RWPE1 (cell line): ENCODE measurements around the gene SON.
"Not testable (repeated sequence)": the region's sequence is repeated elsewhere in the genome, so short reads cannot be mapped to it uniquely, and the experiment has no call there.

ENCODE experiments used
- CTCF ChIA-PET: fragments of 350-600 bp; sonication (Branson Sonifier 250); formaldehyde crosslinking; extraction: SDS; loops from one replicate; lab custom pipeline; 2021; lab: Yijun Ruan, JAX
- POLR2A ChIA-PET: fragments of 400-600 bp; formaldehyde crosslinking; extraction: SDS; loops from one replicate; lab custom pipeline; 2020; ENCODE audit warnings: antibody characterized with exemption; ENCODE audit not compliant: low non-redundant PET; lab: Yijun Ruan, JAX
- DNase-seq: peaks from one replicate; pipeline ENCODE4 v3.0.0; 2012; ENCODE audit warnings: low spot score
- H3K27ac ChIP-seq: fragments of 450-650 bp; 2 replicates; pipeline ENCODE4 v1.5.1; 2017
- TF ChIP-seq, protein P1 (sequence below): fragments of 450-650 bp; conservative IDR thresholded peaks from 2 replicates; pipeline ENCODE4 v1.5.1; 2017; ENCODE audit warnings: low read depth, mild to moderate bottlenecking

Gene SON

DNA sequence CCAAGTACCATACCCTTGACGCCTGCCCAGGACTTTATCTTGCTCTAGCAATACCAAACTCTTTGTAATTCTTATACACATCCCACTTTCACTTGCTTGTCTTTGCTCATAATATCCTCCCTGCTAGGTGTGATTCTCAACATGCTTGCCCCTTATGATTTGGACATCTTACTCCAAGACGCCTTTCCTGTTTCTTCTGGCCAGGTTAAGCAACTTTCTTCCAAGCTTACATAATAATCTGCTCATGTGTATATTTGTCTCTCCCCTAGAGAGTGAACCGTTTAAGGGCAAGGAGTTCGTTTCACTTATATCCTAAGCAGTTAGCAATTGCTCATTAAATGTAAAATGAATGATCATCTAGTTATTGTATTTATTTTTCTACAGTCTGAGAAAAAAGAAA lies 76.9 kb downstream of the SON start:
- DNase-seq, result no peak
- ChIA-PET CTCF (no interaction called here), POLR2A (interaction anchor here (0.6 kb wide), 1 partner anchor 9 kb away, joined by 3 read pairs; no protein-coding TSS in a partner anchor)
- no peak overlapping the region for H3K27ac ChIP-seq
- TF ChIP-seq, protein P1, sequence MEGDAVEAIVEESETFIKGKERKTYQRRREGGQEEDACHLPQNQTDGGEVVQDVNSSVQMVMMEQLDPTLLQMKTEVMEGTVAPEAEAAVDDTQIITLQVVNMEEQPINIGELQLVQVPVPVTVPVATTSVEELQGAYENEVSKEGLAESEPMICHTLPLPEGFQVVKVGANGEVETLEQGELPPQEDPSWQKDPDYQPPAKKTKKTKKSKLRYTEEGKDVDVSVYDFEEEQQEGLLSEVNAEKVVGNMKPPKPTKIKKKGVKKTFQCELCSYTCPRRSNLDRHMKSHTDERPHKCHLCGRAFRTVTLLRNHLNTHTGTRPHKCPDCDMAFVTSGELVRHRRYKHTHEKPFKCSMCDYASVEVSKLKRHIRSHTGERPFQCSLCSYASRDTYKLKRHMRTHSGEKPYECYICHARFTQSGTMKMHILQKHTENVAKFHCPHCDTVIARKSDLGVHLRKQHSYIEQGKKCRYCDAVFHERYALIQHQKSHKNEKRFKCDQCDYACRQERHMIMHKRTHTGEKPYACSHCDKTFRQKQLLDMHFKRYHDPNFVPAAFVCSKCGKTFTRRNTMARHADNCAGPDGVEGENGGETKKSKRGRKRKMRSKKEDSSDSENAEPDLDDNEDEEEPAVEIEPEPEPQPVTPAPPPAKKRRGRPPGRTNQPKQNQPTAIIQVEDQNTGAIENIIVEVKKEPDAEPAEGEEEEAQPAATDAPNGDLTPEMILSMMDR, result no peak

DNA sequence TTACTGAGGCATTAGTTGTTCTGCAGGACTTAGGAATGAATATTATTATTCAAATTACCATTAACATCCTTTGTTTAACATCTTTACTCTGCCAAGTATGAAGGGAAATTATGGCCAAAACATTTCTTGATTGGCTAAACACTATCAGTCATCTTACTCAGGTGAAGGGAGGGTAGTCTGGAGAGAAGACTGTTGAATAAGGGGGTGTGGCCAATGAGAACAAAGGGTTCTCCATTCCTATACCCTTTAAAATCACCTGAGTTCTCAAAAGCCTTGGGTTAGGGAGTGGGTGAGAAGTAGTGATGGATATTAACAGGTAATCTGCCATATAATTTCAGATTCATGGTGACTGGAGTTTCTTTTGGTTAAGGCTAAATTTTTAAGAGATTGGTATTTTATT lies 79.4 kb downstream of the SON start:
- POLR2A ChIA-PET, result no interaction called here
- TF ChIP-seq, protein P1, result no peak
- no peak for DNase-seq
- no peak overlapping the region for H3K27ac ChIP-seq
- CTCF ChIA-PET, result no interaction called here

DNA sequence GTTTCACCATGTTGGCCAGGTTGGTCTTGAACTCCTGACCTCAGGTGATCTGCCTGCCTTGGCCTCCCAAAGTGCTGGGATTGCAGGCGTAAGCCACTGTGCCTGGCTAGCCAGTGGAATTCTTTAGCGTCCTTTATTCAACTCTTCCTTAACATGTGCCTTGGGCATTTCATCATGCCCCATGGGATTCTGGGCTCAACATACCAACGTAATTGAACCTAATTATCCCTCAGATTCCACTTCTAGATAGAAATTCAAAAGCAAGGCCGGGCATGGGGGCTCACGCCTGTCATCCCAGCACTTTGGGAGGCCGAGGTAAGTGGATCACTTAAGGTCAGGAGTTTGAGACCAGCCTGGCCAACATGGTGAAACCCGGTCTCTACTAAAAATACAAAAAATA lies 83.3 kb downstream of the SON start:
- DNase-seq, H3K27ac ChIP-seq, POLR2A ChIA-PET, CTCF ChIA-PET: not testable (repeated sequence)
